PC-9 (cell line): Measurements from ENCODE around the gene SPRY4. TPM values are rescaled to one million over a fixed set of nuclear protein-coding genes. Genes with fewer than 3 reads are reported as not detected.

ENCODE experiments used
- BruUV-seq: library from RNA; stranded (reverse); fragments of 400-500 nt; replicated peaks from 2 replicates; lab custom pipeline; 2021; lab: Mats Ljungman, UMichigan
- CTCF ChIA-PET: fragments of 300-600 bp; sonication (Branson Sonifier 250); formaldehyde crosslinking; loops from one replicate; lab custom pipeline; 2022; ENCODE audit warnings: antibody characterized with exemption; lab: Charles Lee
- POLR2A ChIA-PET: fragments of 300-600 bp; sonication (Branson Sonifier 250); formaldehyde crosslinking; loops from one replicate; lab custom pipeline; 2022; ENCODE audit warnings: antibody characterized with exemption; ENCODE audit not compliant: unreplicated experiment; lab: Charles Lee
- DNase-seq, 2 experiments: peaks; one replicate each; pipeline versions ENCODE4 v3.0.0 to v3.0.0-alpha.2; 2015 to 2022; ENCODE audit warnings: mixed read lengths in 1 of 2
- H2AFZ ChIP-seq: fragments of 200-600 bp; sonication (generic); 2 replicates; pipeline ENCODE4 v1.8.1; 2017; ENCODE audit warnings: antibody characterized with exemption
- H3F3A ChIP-seq: fragments of 200-600 bp; sonication (generic); 2 replicates; pipeline ENCODE4 v1.8.1; 2017; ENCODE audit warnings: antibody characterized with exemption, mild to moderate bottlenecking, low read depth; ENCODE audit not compliant: insufficient read depth
- H3K27ac ChIP-seq: fragments of 200-600 bp; sonication (generic); 2 replicates; pipeline ENCODE4 v1.6.1; 2016; ENCODE audit warnings: mixed run types
- H3K27me3 ChIP-seq: fragments of 200-600 bp; sonication (generic); 2 replicates; pipeline ENCODE4 v1.6.1; 2016; ENCODE audit warnings: low read depth, mixed run types; ENCODE audit not compliant: insufficient read depth
- H3K36me3 ChIP-seq: fragments of 200-600 bp; sonication (generic); 2 replicates; pipeline ENCODE4 v1.6.1; 2016; ENCODE audit warnings: low read depth, mixed run types
- H3K4me1 ChIP-seq: fragments of 200-600 bp; sonication (generic); replicated peaks from 2 replicates; pipeline ENCODE4 v1.6.1; 2016; ENCODE audit warnings: mixed run types; ENCODE audit not compliant: insufficient read depth
- H3K4me2 ChIP-seq: fragments of 200-600 bp; sonication (generic); 2 replicates; pipeline ENCODE4 v1.6.1; 2017; ENCODE audit warnings: mixed run types
- H3K4me3 ChIP-seq: fragments of 200-600 bp; sonication (generic); 2 replicates; pipeline ENCODE4 v1.6.1; 2016; ENCODE audit warnings: mixed run types
- H3K79me2 ChIP-seq: fragments of 200-600 bp; sonication (generic); 2 replicates; pipeline ENCODE4 v1.6.1; 2017; ENCODE audit warnings: low read depth, mixed run types
- H3K9me2 ChIP-seq: fragments of 200-600 bp; sonication (generic); 2 replicates; pipeline ENCODE4 v1.8.1; 2017; ENCODE audit warnings: mild to moderate bottlenecking; ENCODE audit not compliant: insufficient read depth
- H3K9me3 ChIP-seq: fragments of 200-600 bp; sonication (generic); 2 replicates; pipeline ENCODE4 v1.8.1; 2016; ENCODE audit warnings: low read depth; ENCODE audit not compliant: insufficient read depth
- H4K20me1 ChIP-seq: fragments of 200-600 bp; sonication (generic); 2 replicates; pipeline ENCODE4 v1.8.1; 2017; ENCODE audit not compliant: insufficient read depth
- EZH2 ChIP-seq: fragments of 200-600 bp; sonication (generic); IDR thresholded peaks from 2 replicates; pipeline ENCODE4 v1.8.0; 2017; ENCODE audit warnings: antibody characterized with exemption, low read depth
- intact Hi-C: fragments of 100-400 bp; cut with micrococcal nuclease; formaldehyde crosslinking; loops from one replicate; pipeline ENCODE4 v1.10.0; 2022; ENCODE audit not compliant: unreplicated experiment
- total RNA-seq: library from RNA; stranded (reverse); gene quantifications from 2 replicates; pipeline ENCODE4 v1.2.3, GENCODE V29; 2021
- TF ChIP-seq, protein P1 (sequence below): fragments of 200-600 bp; sonication (generic); conservative IDR thresholded peaks from 2 replicates; pipeline ENCODE4 v1.6.1; 2017; ENCODE audit warnings: mixed run types, antibody characterized with exemption, mild to moderate bottlenecking, moderate library complexity

The SPRY4 gene
- total RNA-seq, 1 experiment from 2014 or later: 11.0 TPM

DNA sequence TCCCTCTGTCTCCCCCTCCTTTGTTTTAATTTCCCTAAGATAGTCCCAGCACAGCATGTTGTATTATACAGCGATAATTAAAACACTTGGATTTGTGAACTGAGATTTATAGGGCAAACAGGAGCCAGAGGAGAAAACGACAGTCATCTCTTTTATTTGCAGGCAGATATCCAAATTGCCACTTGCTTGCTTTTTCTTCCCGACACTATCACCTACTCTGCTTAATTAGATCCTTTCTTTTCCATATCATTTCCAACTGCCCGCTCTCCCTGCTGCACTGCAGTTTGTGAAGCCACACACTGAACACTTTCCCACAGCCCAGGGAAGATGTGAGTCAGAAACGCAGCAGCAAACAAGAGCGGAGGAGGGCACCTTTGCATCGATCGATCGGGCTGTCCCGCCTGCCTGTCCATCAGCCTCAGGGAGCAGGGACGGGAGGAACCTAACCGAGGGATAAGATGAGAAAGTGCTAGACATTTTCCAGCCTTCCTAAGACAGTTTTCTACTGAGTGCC lies 35.8 kb upstream of the SPRY4 start:
- no TSS peak for BruUV-seq
- TF ChIP-seq EZH2: no peak
- TF ChIP-seq, protein P1, sequence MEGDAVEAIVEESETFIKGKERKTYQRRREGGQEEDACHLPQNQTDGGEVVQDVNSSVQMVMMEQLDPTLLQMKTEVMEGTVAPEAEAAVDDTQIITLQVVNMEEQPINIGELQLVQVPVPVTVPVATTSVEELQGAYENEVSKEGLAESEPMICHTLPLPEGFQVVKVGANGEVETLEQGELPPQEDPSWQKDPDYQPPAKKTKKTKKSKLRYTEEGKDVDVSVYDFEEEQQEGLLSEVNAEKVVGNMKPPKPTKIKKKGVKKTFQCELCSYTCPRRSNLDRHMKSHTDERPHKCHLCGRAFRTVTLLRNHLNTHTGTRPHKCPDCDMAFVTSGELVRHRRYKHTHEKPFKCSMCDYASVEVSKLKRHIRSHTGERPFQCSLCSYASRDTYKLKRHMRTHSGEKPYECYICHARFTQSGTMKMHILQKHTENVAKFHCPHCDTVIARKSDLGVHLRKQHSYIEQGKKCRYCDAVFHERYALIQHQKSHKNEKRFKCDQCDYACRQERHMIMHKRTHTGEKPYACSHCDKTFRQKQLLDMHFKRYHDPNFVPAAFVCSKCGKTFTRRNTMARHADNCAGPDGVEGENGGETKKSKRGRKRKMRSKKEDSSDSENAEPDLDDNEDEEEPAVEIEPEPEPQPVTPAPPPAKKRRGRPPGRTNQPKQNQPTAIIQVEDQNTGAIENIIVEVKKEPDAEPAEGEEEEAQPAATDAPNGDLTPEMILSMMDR: no peak
- ChIA-PET CTCF (interaction anchor here (0.5 kb wide), 1 partner anchor 197 kb away, joined by 6 read pairs; no protein-coding TSS in a partner anchor), POLR2A (no interaction called here)
- Histone ChIP-seq H4K20me1 (no peaks in the 10 kb centered on the region), H3K36me3 (no peaks in the 10 kb centered on the region), H3K79me2 (peaks cover 17% of the 10 kb centered on the region), H3K9me3 (no peaks in the 10 kb centered on the region), H3K27me3 (no peaks in the 10 kb centered on the region), H3K4me3 (no peak overlapping the region), H3K9me2 (no peaks in the 10 kb centered on the region), H3K4me2 (peak overlapping the region; percentile 57), H3K4me1 (peaks cover 79% of the 10 kb centered on the region), H2AFZ (no peak overlapping the region), H3F3A (peaks cover 62% of the 10 kb centered on the region), H3K27ac (peak overlapping the region; percentile 83)
- intact Hi-C loops: no loop called here
- DNase-seq: peak in 1 of 2 experiments; percentile 69

DNA sequence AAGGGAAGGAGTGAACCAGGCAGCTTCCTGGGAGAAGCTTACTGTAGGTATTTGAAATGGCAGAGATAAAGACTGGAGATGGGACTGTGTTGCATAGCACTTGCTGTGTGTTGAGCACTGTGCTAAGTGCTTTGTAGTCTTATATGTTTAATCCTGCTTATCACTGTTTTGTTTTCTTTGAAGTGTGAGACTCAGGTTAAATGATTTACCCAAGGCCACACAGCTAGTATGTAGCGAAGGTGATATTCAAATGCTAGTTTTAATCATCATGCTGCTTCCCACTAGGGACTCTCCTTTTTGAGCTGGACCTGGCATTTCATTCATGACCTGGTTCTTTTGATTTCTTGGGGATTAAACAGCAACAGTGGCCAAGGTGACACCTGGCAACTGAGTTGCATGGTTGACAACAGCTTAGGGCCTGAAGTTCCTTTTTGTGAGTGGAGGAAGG lies 35.3 kb upstream of the SPRY4 start:
- Histone ChIP-seq H3F3A (peaks cover 62% of the 10 kb centered on the region), H3K36me3 (no peaks in the 10 kb centered on the region), H2AFZ (no peak overlapping the region), H3K79me2 (peaks cover 17% of the 10 kb centered on the region), H3K4me2 (peak overlapping the region; percentile 57), H3K4me1 (peaks cover 80% of the 10 kb centered on the region), H3K9me3 (no peaks in the 10 kb centered on the region), H3K9me2 (no peaks in the 10 kb centered on the region), H4K20me1 (no peaks in the 10 kb centered on the region), H3K27me3 (no peaks in the 10 kb centered on the region), H3K4me3 (no peak overlapping the region), H3K27ac (peak overlapping the region; percentile 83)
- no peak for DNase-seq
- TF ChIP-seq, protein P1: no peak
- no peak for TF ChIP-seq EZH2
- POLR2A ChIA-PET: no interaction called here
- intact Hi-C loops: no loop called here
- no TSS peak for BruUV-seq
- CTCF ChIA-PET: interaction anchor here (0.5 to 1.0 kb wide), 2 partner anchors 192 to 198 kb away, joined by 3 to 6 read pairs; no protein-coding TSS in a partner anchor

DNA sequence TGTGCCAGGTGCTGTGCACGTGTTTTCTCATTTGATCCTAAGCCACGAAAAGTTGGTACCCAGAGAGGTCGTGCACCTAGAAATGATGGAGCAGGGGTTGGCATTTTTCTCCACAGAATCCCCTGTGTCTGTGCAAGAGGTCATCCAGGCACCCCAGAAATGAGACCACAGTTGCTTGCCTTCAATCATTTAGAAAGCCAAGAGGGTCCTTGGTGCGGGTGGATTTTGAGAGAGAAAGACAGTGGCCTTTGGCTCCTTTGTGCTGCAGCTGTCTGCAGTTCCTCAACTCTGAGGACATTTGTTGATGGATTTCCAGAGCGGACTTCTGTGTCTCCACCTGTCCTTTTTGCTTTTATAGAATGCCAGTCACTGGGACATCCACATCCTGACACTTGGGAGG lies 33.8 kb upstream of the SPRY4 start:
- Histone ChIP-seq H3K4me1 (peaks cover 77% of the 10 kb centered on the region), H3K4me2 (peak overlapping the region; percentile 71; the same call in 1 of the 2 replicates), H2AFZ (no peak overlapping the region), H3K36me3 (no peaks in the 10 kb centered on the region), H3K79me2 (peaks cover 17% of the 10 kb centered on the region), H3F3A (peaks cover 56% of the 10 kb centered on the region), H4K20me1 (no peaks in the 10 kb centered on the region), H3K9me3 (no peaks in the 10 kb centered on the region), H3K4me3 (no peak overlapping the region), H3K9me2 (no peaks in the 10 kb centered on the region), H3K27me3 (no peaks in the 10 kb centered on the region), H3K27ac (no peak overlapping the region)
- no peak for TF ChIP-seq EZH2
- TF ChIP-seq, protein P1: no peak
- ChIA-PET CTCF (no interaction called here), POLR2A (no interaction called here)
- no peak for DNase-seq
- intact Hi-C loops: no loop called here
- no TSS peak for BruUV-seq
